Mesangial cell (primary cell): ENCODE measurements around the gene GNB5. TPM values are rescaled to one million over a fixed set of nuclear protein-coding genes. Genes with fewer than 3 reads are reported as not detected.

Experiments
- total RNA-seq: library from RNA; depleted of rRNA; stranded (reverse); fragments of >200 nt; gene quantifications from 2 replicates; pipeline ENCODE4 v1.2.3, GENCODE V29; 2015

The GNB5 gene
- 32.9 and 33.7 TPM in 2 replicates for total RNA-seq

DNA sequence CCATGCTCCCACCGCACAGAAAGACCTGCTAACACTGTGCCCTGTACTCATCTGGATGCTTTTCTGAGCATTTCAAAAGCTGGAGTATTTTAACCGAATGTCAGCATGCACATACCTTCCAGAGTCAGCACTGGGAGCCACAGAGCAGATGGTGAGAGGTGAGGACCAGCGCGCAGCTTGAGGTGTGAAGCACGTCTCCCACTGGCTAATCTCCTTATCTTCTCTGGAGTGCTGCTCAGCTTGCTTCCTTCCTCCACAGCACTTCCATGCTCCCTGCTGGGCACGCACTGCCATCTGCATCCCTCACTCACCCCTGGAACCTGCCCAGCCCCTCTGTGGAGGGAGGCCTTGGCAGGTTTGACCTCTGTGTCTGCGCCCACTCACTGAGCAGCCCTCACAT lies at the start of gene GNB5:
GNB5 (minus strand) TSS at position 186 of the 400 bp plus-strand sequence. CDS start 6,716 bp downstream, outside the sequence.

Other genes with a start within 250 kb of the GNB5 start
- gene LEO1, start 219.6 kb downstream of the GNB5 start, total RNA-seq = 5.5 and 10.9 TPM in 2 replicates
- gene MAPK6, start 172.2 kb downstream of the GNB5 start, total RNA-seq = 21.7 and 31.8 TPM in 2 replicates
- 0.98 and 1.5 TPM in 2 replicates for gene BCL2L10, start 78.6 kb downstream of the GNB5 start, total RNA-seq
- 4.8 and 5.5 TPM in 2 replicates for gene MYO5C, start 104.4 kb upstream of the GNB5 start, total RNA-seq